ENCODE measurements around the gene RBCK1.
A peak's percentile ranks its signal among the peaks of the same experiment; 100 is the strongest.
"Not testable (repeated sequence)": the region's sequence is repeated elsewhere in the genome, so short reads cannot be mapped to it uniquely, and the experiment has no call there.

Gene RBCK1

GRCh38 chr20:434661-435419 is 26.7 kb downstream of the RBCK1 start:
- Mint-ChIP-seq H3K36me3 (ENCODE audit: insufficient read depth) (peaks cover 52% of the 10 kb centered on the region), H3K9me3 (no peaks in the 10 kb centered on the region), H3K4me1 (ENCODE audit: low read depth in 2 of 2) (peaks cover 55 to 58% of the 10 kb centered on the region in 2 donors), H3K27ac (peak overlapping the region in 1 of 2 donors; percentile 99), H3K4me3 (peak overlapping the region; percentile 78 to 82), H3K27me3 (no peaks in the 10 kb centered on the region)
- ATAC-seq (replicated peaks) = no peak
- no peak for DNase-seq

DNA sequence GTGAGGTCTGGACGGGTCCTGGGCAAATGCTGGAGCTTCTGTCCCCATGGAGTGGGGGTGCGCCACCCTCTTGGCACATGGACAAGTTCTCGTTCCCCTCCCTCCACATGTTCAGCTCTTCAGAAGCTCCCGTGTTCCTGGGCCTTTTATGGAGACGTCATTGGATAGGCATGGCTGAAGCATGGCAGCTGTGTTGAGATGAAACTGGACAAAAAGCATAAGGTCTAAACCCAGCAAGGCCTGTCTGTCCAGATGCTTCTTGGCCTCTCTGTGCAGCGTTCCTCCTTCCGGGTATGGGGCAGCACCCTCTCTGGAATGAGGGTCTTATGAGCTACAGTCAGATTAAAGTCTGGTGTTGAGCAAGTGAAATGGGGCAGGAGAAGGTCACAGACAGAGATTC is 27.5 kb downstream of the RBCK1 start:
- no peak for DNase-seq
- no peak overlapping the region for H3K4me3 Mint-ChIP-seq
- peaks cover 58 to 61% of the 10 kb centered on the region in 2 donors for H3K4me1 Mint-ChIP-seq (ENCODE audit: low read depth in 2 of 2)
- peaks cover 50% of the 10 kb centered on the region for H3K36me3 Mint-ChIP-seq (ENCODE audit: insufficient read depth)
- no peaks in the 10 kb centered on the region for H3K9me3 Mint-ChIP-seq
- ATAC-seq (replicated peaks) = no peak
- no peak overlapping the region for H3K27ac Mint-ChIP-seq
- no peaks in the 10 kb centered on the region for H3K27me3 Mint-ChIP-seq

DNA sequence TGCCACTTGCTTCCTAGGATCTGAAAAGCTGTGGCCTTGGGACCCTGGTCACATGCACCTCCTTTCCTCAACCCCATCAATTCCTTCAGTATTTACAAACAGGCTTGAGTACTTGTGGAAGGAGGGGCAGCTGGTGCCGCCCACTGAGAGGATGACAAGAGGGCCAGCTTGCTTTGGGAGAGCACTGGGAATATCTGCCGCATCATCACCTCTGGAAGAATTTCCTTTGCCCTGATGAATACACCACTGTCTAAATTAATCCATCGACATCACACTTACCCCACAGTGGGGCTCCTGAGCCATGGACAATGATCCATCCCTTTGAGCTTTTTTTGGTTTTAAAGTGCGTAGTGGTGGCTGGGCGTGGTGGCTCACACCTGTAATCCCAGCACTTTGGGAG is 28.4 kb downstream of the RBCK1 start:
- peaks cover 54% of the 10 kb centered on the region for H3K36me3 Mint-ChIP-seq (ENCODE audit: insufficient read depth)
- H3K4me1 Mint-ChIP-seq (ENCODE audit: low read depth in 2 of 2) = peaks cover 58 to 60% of the 10 kb centered on the region in 2 donors
- no peaks in the 10 kb centered on the region for H3K9me3 Mint-ChIP-seq
- ATAC-seq (replicated peaks) (no peak), DNase-seq (no peak)
- H3K4me3 Mint-ChIP-seq = no peak overlapping the region
- no peak overlapping the region for H3K27ac Mint-ChIP-seq
- H3K27me3 Mint-ChIP-seq = no peaks in the 10 kb centered on the region

- H3K4me3 Mint-ChIP-seq = peak overlapping the region; percentile 74 to 81
- H3K9me3 Mint-ChIP-seq = no peaks in the 10 kb centered on the region
- H3K36me3 Mint-ChIP-seq (ENCODE audit: insufficient read depth) = peaks cover 65% of the 10 kb centered on the region
- no peaks in the 10 kb centered on the region for H3K27me3 Mint-ChIP-seq
- H3K4me1 Mint-ChIP-seq (ENCODE audit: low read depth in 2 of 2) = peaks cover 55 to 59% of the 10 kb centered on the region in 2 donors
- DNase-seq (peak; percentile 21 to 23 (median 22)), ATAC-seq (replicated peaks) (peak; percentile 30)
- H3K27ac Mint-ChIP-seq = peak overlapping the region; percentile 87 to 90
These were observed 29.8 kb downstream of the RBCK1 start for GRCh38 chr20:437787-438486.

DNA sequence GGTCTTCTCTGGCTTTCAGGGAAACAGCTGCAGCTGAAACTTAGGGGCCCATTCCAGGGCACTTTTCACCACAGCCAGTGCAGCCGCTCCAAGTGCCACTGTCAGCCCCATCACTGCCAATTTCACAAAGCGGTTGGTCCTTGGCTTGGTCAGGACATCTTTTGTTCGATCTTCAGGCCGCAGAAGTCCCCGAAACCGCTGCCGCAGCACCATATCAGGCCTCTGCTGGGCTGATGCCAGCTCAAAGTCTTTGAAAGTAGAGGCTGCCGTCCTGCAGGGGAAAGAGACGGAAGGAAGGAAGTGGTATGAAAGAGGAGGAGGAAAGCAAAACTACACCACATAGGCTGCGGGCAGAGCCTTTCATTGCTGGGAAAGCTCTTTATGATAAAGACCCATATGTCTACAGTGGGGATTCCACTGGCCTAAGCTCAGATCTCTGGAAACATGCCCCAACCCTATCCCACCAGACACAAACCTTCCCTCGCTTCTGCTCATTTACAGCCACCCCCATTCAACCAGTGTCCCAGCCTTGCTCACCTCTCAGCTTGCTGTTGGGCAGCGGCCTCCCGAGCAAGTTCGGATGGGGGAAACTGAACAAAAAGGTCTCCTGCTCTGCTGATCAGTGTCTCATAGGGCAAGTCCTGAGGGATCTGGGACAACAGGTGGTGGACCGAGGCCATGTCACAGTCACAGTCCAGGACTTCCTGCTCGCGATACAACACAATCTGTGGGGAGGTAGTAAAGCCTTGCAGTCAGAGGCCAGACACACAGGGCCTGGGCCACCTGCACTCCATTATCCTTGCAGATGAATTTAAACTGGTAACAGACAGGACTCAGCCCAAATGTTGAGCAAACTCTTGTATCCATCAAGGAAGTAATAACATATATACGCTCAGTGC is 30.7 kb downstream of the RBCK1 start:
- H3K9me3 Mint-ChIP-seq = no peaks in the 10 kb centered on the region
- peak overlapping the region; percentile 87 to 90 for H3K27ac Mint-ChIP-seq
- H3K36me3 Mint-ChIP-seq (ENCODE audit: insufficient read depth) = peaks cover 65% of the 10 kb centered on the region
- ATAC-seq (replicated peaks) (peak; percentile 88), DNase-seq (peak; percentile 60 to 67 (median 66))
- no peaks in the 10 kb centered on the region for H3K27me3 Mint-ChIP-seq
- peaks cover 46 to 50% of the 10 kb centered on the region in 2 donors for H3K4me1 Mint-ChIP-seq (ENCODE audit: low read depth in 2 of 2)
- peak overlapping the region; percentile 74 to 81 for H3K4me3 Mint-ChIP-seq

- ATAC-seq (replicated peaks) = no peak
- no peak for DNase-seq
- Mint-ChIP-seq H3K9me3 (no peaks in the 10 kb centered on the region), H3K27me3 (no peaks in the 10 kb centered on the region), H3K4me1 (ENCODE audit: low read depth in 2 of 2) (peaks cover 36 to 39% of the 10 kb centered on the region in 2 donors), H3K36me3 (ENCODE audit: insufficient read depth) (peaks cover 58% of the 10 kb centered on the region), H3K4me3 (peak overlapping the region; percentile 74 to 81), H3K27ac (peak overlapping the region in 1 of 2 donors; percentile 60)
These were observed 32.0 kb downstream of the RBCK1 start for GRCh38 chr20:440148-440547.

- peaks cover 55% of the 10 kb centered on the region for H3K36me3 Mint-ChIP-seq (ENCODE audit: insufficient read depth)
- DNase-seq = no peak
- peaks cover 34% of the 10 kb centered on the region in 2 donors for H3K4me1 Mint-ChIP-seq (ENCODE audit: low read depth in 2 of 2)
- no peaks in the 10 kb centered on the region for H3K9me3 Mint-ChIP-seq
- no peak for ATAC-seq (replicated peaks)
- no peak overlapping the region for H3K4me3 Mint-ChIP-seq
- H3K27me3 Mint-ChIP-seq = no peaks in the 10 kb centered on the region
- H3K27ac Mint-ChIP-seq = no peak overlapping the region
These were observed 32.5 kb downstream of the RBCK1 start for GRCh38 chr20:440636-441035.

DNA sequence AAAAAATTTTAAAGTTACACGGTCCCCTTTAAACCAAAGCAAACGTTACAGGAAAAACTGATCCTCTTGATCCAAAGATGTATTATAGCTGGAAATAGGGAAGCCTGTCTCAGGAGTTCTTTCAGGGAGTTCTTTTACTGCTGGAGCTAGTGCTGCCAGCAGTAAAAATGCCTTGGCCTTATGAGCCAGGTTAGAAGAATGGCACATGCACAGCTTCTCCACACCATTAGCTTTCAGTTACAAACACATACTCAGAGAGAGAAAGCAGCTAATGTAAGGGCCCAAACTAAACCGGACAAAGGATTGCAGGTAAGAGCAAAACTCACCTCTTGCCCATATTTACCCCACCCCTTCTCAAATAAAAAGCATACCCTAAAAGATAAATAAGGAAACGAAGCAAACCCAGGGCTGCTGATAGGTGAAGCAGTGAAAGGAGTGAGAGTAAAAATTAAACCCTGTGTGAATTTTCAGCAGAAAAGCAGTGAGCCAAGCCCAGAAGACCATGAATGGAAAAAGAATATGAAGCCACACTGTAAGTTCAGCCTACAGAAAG is 35.2 kb downstream of the RBCK1 start:
- no peak for DNase-seq
- Mint-ChIP-seq H3K27me3 (no peaks in the 10 kb centered on the region), H3K36me3 (ENCODE audit: insufficient read depth) (peaks cover 47% of the 10 kb centered on the region), H3K4me1 (ENCODE audit: low read depth in 2 of 2) (peaks cover 19 to 21% of the 10 kb centered on the region in 2 donors), H3K9me3 (no peaks in the 10 kb centered on the region), H3K27ac (peak overlapping the region in 1 of 2 donors; percentile 52), H3K4me3 (no peak overlapping the region)
- no peak for ATAC-seq (replicated peaks)

GRCh38 chr20:444117-444516 is 36.0 kb downstream of the RBCK1 start:
- Mint-ChIP-seq H3K4me3 (no peak overlapping the region), H3K4me1 (ENCODE audit: low read depth in 2 of 2) (peaks cover 11 to 14% of the 10 kb centered on the region in 2 donors), H3K36me3 (ENCODE audit: insufficient read depth) (peaks cover 42% of the 10 kb centered on the region), H3K27ac (peak overlapping the region in 1 of 2 donors; percentile 32), H3K9me3 (no peaks in the 10 kb centered on the region), H3K27me3 (no peaks in the 10 kb centered on the region)
- DNase-seq (no peak), ATAC-seq (replicated peaks) (no peak)

GRCh38 chr20:444862-445426 is 36.8 kb downstream of the RBCK1 start:
- Mint-ChIP-seq H3K9me3 (no peaks in the 10 kb centered on the region), H3K27ac (peak overlapping the region in 1 of 2 donors; percentile 32), H3K4me3 (no peak overlapping the region), H3K4me1 (ENCODE audit: low read depth in 2 of 2) (peaks cover 7% of the 10 kb centered on the region in 2 donors), H3K27me3 (no peaks in the 10 kb centered on the region), H3K36me3 (ENCODE audit: insufficient read depth) (peaks cover 44% of the 10 kb centered on the region)
- no peak for DNase-seq
- no peak for ATAC-seq (replicated peaks)

DNA sequence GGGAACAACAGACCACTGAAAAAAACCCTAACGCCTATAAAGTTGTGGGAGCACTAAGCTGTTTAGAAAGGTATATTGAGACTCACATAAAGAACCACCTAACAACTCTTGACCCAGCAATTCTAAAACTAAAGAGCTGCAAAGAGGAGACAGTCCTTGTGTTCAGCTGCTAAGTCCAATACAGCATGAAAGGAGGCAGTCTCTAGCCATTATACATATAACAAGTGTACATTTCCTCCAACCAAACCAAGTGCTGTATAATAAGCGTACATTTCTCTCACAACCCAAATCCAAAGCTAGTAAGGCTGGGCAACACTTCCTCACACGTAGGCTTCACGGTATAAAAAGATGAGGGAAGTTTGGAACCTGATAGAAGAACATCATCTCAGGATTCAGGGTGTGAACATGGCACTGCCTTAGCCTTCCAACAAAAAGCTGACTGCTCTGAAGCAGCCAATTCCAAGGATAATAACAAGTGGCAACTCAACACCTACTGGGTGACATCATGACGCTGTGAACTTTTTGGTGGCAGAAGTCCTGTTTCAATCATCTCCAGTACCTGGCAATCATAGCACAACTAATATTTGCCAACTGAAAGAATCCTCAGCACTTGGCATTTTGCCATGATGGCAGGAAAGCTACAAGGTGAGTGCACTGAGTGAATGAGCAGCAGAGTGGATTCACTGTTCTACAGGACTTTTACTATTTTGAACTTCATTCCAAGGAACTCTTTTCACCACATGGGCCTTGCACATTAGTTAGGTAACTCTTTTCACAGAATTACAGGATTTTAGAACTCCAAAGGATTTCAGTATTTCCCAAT is 37.6 kb downstream of the RBCK1 start:
- Mint-ChIP-seq H3K4me3 (no peak overlapping the region), H3K36me3 (ENCODE audit: insufficient read depth) (peaks cover 40% of the 10 kb centered on the region), H3K4me1 (ENCODE audit: low read depth in 2 of 2) (peaks cover 6 to 8% of the 10 kb centered on the region in 2 donors), H3K27me3 (no peaks in the 10 kb centered on the region), H3K27ac (no peak overlapping the region), H3K9me3 (no peaks in the 10 kb centered on the region)
- ATAC-seq (replicated peaks) (no peak), DNase-seq (no peak)

- ATAC-seq (replicated peaks); H3K9me3 Mint-ChIP-seq; H3K27me3 Mint-ChIP-seq; DNase-seq; H3K4me3 Mint-ChIP-seq: not testable (repeated sequence)
- peaks cover 10 to 12% of the 10 kb centered on the region in 2 donors for H3K4me1 Mint-ChIP-seq (ENCODE audit: low read depth in 2 of 2)
- H3K36me3 Mint-ChIP-seq (ENCODE audit: insufficient read depth) = peaks cover 16% of the 10 kb centered on the region
- H3K27ac Mint-ChIP-seq = peak overlapping the region in 1 of 2 donors; percentile 38
These were observed 43.9 kb downstream of the RBCK1 start for GRCh38 chr20:452021-452420.

Data from effector memory CD8-positive, alpha-beta T cell (primary cell).